Heart left ventricle (tissue), 16 donors: ENCODE data around the gene C1orf167. TPM values are rescaled to one million over a fixed set of nuclear protein-coding genes. Genes with fewer than 3 reads are reported as not detected.

Source experiments
- ATAC-seq, 4 donors: fragments of 200-7000 bp; cut with Tn5 transposase; one replicate each; pipeline ENCODE4 v1.9.1; 2020 to 2022; ENCODE audit warnings: moderate library complexity in 4 of 4, mild to moderate bottlenecking in 3 of 4, moderate number of reproducible peaks in 1 of 4
- DNase-seq, 5 donors: peaks; one replicate each; pipeline ENCODE4 v3.0.0-alpha.2; 2020
- H3K27ac ChIP-seq, 12 donors: fragments of 200-600 bp; sonication (generic) in 4 of 12; one replicate each; pipeline versions ENCODE4 v1.5.0 to v1.8.0; 2016 to 2022; ENCODE audit warnings: mild to moderate bottlenecking in 2 of 12
- H3K27me3 ChIP-seq, 9 donors: fragments of 200-600 bp; sonication (generic) in 2 of 9; one replicate each; pipeline versions ENCODE4 v1.5.1 to v1.8.0; 2016 to 2022; ENCODE audit warnings: mild to moderate bottlenecking in 3 of 9
- H3K36me3 ChIP-seq, 9 donors: fragments of 200-600 bp; sonication (generic) in 2 of 9; one replicate each; pipeline versions ENCODE4 v1.5.0 to v1.8.0; 2018 to 2022; ENCODE audit warnings: mild to moderate bottlenecking in 2 of 9
- H3K4me1 ChIP-seq, 12 donors: fragments of 200-600 bp; sonication (generic) in 4 of 12; one replicate each; pipeline versions ENCODE4 v1.5.0 to v1.8.0; 2016 to 2022; ENCODE audit warnings: mild to moderate bottlenecking in 3 of 12
- H3K4me3 ChIP-seq, 12 donors: fragments of 200-600 bp; sonication (generic) in 4 of 12; one replicate each; pipeline versions ENCODE4 v1.5.0 to v1.8.0; 2017 to 2022; ENCODE audit warnings: mild to moderate bottlenecking in 9 of 12, moderate library complexity in 4 of 12
- H3K9me3 ChIP-seq, 12 donors: fragments of 200-600 bp; sonication (generic) in 4 of 12; one replicate each; pipeline versions ENCODE4 v1.5.0 to v1.8.0; 2016 to 2022; ENCODE audit warnings: mild to moderate bottlenecking in 1 of 12
- CTCF ChIP-seq, 12 donors: fragments of 200-600 bp; sonication (generic) in 4 of 12; IDR thresholded peaks; one replicate each; pipeline versions ENCODE4 v1.5.0 to v1.8.0; 2018 to 2022; ENCODE audit warnings: antibody characterized with exemption in 12 of 12, mild to moderate bottlenecking in 5 of 12
- POLR2A ChIP-seq, 2 donors: fragments of 450-650 bp; IDR thresholded peaks; one replicate each; pipeline ENCODE4 v1.6.1; 2017; ENCODE audit warnings: antibody characterized with exemption in 2 of 2, mild to moderate bottlenecking in 2 of 2, moderate library complexity in 2 of 2
- WGBS, 4 donors: extraction: QIAGEN DNeasy Blood & Tissue Kit in 2 of 4; methylation state at CpG; one replicate each; pipeline versions ENCODE4 v1.1.5 to v1.1.7; 2013 to 2018; 5-methylcytosine and 5-hydroxymethylcytosine counted together
- intact Hi-C, 10 donors: fragments of 100-400 bp; cut with DNase I; formaldehyde crosslinking; loops; one replicate each; pipeline versions ENCODE4 v1.11.1 to v1.14.2; 2022
- polyA plus RNA-seq, 2 donors: library from polyadenylated mRNA; stranded (reverse); fragments of 200-250 nt; gene quantifications; one replicate each; pipeline ENCODE4 v1.2.3, GENCODE V29; 2013
- total RNA-seq, 9 donors: library from RNA; depleted of rRNA in 2 of 9; stranded (reverse); fragments of >200 nt in 2 of 9; fragmentation: NEBNext Ultra II Directional in 3 of 9; extraction: Animal tissue kit (Norgen Biotek cat#: 25700) in 3 of 9; gene quantifications; one replicate each; pipeline versions ENCODE4 v1.1.0 to v1.2.4, GENCODE V29; 2016 to 2023
- donor health status: ischemic (EF 13 %, LVEDD 7.1; RV severe dilation, severe dysfunction).
- donor health status: healthy with polysubstance abuse.
- donor health status: DM: no; HTN: yes; CAD: no.
- donor health status: DM: no; HTN: no; CAD: no.
- donor health status: ischemic (EF 25% LVEDD 6.9; RV normal size, moderate dysfunction).
- donor health status: ischemic (EF 25% LVEDD 5.7; RV mildly dilated, moderate dysfunction).
- donor health status: healthy.
- donor health status: DM: yes; HTN: yes; CAD: no.
- donor health status: ischemic (EF 35%, LVEDD 5.7; RV mildly dilated, moderate dysfunction).
- donor health status: nonischemic (EF 11% LVEDD 7.7; RV severe dilation, severe dysfunction).
- donor health status: DM: yes; HTN: yes; CAD: no.
- donor health status: PGD.
- donor health status: ischemic (EF 29% LVEDD 5.4; RV normal size, mild dysfunction).
- donor health status: nonischemic (EF 23%, LVEDD 6.1; RV moderate dilation, normal function).

The C1orf167 gene
- total and polyA plus RNA-seq, 11 donors, result 1.5 to 7.6 (median 3.8) TPM

- Histone ChIP-seq H3K27me3 (no peaks in the 10 kb centered on the region), H3K4me1 (peaks cover 0 to 4% (median 0%) of the 10 kb centered on the region in 12 donors), H3K36me3 (no peaks in the 10 kb centered on the region), H3K9me3 (no peaks in the 10 kb centered on the region), H3K4me3 (no peak overlapping the region), H3K27ac (no peak overlapping the region)
- WGBS, 4 donors, result 79 to 91% (median 81%) methylated on average over 6 to 8 of the region's 8 CpGs
- DNase-seq, result no peak
- intact Hi-C loops, result no loop called here
- peak in 1 of 4 donors; percentile 10 for ATAC-seq
- TF ChIP-seq CTCF (IDR thresholded peaks at IDR 0.05) (no peak), POLR2A (IDR thresholded peaks at IDR 0.05) (no peak)
Measured at GRCh38 chr1:11777658-11778322, 15.8 kb downstream of the C1orf167 start.

GRCh38 chr1:11778336-11778735, 16.3 kb downstream of the C1orf167 start:
- peaks cover 0 to 4% (median 0%) of the 10 kb centered on the region in 12 donors for H3K4me1 ChIP-seq
- no peak for DNase-seq
- intact Hi-C loops, result no loop called here
- TF ChIP-seq POLR2A (IDR thresholded peaks at IDR 0.05) (no peak), CTCF (IDR thresholded peaks at IDR 0.05) (no peak)
- H3K9me3 ChIP-seq, result no peaks in the 10 kb centered on the region
- no peaks in the 10 kb centered on the region for H3K27me3 ChIP-seq
- WGBS, 4 donors, result 86 to 98% (median 96%) methylated on average over 6 to 9 of the region's 9 CpGs
- no peak overlapping the region for H3K27ac ChIP-seq
- H3K36me3 ChIP-seq, result no peaks in the 10 kb centered on the region
- H3K4me3 ChIP-seq, result no peak overlapping the region
- no peak for ATAC-seq

- intact Hi-C loops, result no loop called here
- Histone ChIP-seq H3K36me3 (no peaks in the 10 kb centered on the region), H3K27ac (no peak overlapping the region), H3K4me3 (no peak overlapping the region), H3K4me1 (peaks cover 0 to 4% (median 0%) of the 10 kb centered on the region in 12 donors), H3K9me3 (no peaks in the 10 kb centered on the region), H3K27me3 (no peaks in the 10 kb centered on the region)
- ATAC-seq (no peak), DNase-seq (no peak)
- TF ChIP-seq POLR2A (IDR thresholded peaks at IDR 0.05) (no peak), CTCF (IDR thresholded peaks at IDR 0.05) (no peak)
- WGBS, 4 donors, result 92 to 95% (median 94%) methylated on average over 15 of the region's 15 CpGs
Measured at GRCh38 chr1:11778844-11779623, 17.0 kb downstream of the C1orf167 start.

GRCh38 chr1:11779715-11780379, 17.9 kb downstream of the C1orf167 start:
- no peak overlapping the region for H3K4me3 ChIP-seq
- H3K4me1 ChIP-seq, result peaks cover 0 to 10% (median 5%) of the 10 kb centered on the region in 12 donors
- ATAC-seq (no peak), DNase-seq (no peak)
- no peaks in the 10 kb centered on the region for H3K36me3 ChIP-seq
- TF ChIP-seq POLR2A (IDR thresholded peaks at IDR 0.05) (no peak), CTCF (IDR thresholded peaks at IDR 0.05) (no peak)
- H3K27me3 ChIP-seq, result no peaks in the 10 kb centered on the region
- H3K9me3 ChIP-seq, result no peaks in the 10 kb centered on the region
- WGBS, 4 donors, result 86 to 90% (median 88%) methylated on average over 12 to 13 of the region's 13 CpGs
- intact Hi-C loops, result loop anchor here in 2 of 10 donors (5.0 to 10.0 kb wide), 2 partner anchors 43 to 45 kb away; partner anchors contain the start of gene AGTRAP (in 2 of the 2)
- no peak overlapping the region for H3K27ac ChIP-seq
